Stimulated activated CD4-positive, alpha-beta T cell treated with anti-CD3 and anti-CD28 coated beads, Interleukin-1b, Interleukin-23, amount 100 ng/mL, for 24 hours (primary cell): Measurements from ENCODE around the gene FKBP2.

ENCODE experiments used
- DNase-seq, 4 experiments: peaks; one replicate each; pipeline ENCODE4 v3.0.0-alpha.2; 2020; ENCODE audit warnings: low read depth in 4 of 4, low spot score in 1 of 4

Gene FKBP2

DNA sequence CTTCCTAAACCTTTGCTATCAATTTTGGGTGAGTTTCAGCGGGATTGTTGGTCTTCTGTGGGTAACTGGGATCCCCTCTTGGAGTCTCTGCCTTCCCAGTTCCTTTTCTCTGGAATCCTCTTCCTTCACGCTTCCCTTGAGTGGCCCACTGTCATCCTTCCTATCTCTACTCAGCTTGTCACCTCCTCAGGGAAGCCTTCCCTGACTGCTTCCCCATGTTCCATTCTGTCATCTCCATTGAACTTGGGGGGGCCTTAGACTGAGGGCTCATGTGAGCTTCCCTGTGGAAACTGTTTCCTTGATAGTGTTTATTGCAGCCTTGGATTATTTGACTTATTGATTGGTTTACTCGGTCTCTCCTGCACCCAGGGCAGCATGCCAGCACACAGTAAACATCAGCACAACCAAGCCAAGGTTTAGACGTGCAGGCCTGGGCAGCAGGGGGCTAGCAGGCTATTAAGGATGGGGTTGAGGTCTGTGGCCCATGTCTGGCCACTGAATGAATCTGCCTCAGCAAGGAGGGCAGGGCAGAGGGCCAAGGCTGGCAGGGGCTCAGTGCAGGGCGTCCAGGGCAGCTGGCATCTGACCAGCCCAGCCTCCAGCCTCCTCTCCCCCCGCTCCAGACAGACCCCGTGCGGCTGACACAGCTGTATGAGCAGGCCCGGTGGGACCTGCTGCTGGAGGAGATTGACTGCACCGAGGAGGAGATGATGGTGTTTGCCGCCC is 22.1 kb upstream of the FKBP2 start:
- no peak for DNase-seq

DNA sequence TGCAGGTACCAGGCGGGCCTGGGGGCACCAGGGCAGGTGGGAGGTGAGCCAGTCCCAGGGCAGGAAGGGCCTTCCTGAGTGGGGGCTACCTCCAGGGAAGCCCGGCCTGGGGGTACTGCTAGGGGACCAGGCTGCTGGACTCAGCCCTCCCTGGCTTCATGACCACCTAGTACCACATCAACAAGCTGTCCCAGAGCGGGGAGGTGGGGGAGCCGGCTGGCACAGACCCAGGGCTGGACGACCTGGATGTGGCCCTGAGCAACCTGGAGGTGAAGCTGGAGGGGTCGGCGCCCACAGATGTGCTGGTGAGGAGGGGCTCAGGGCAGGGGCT is 21.6 kb upstream of the FKBP2 start:
- DNase-seq: no peak

DNA sequence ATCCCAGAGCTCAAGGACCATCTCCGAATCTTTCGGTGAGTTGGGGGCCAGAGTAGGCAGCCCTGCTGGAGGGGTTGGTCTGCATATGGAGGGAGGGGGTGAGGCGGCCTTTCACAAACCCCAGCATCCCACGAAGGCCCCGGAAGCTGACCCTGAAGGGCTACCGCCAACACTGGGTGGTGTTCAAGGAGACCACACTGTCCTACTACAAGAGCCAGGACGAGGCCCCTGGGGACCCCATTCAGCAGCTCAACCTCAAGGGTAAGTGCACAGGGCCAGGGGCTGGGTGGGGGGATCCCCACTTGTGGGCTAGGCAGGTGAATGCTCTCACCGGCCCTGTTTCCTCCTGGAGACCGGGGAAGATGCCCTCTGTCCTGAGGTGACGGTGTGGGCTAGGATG is 21.1 kb upstream of the FKBP2 start:
- no peak for DNase-seq

DNA sequence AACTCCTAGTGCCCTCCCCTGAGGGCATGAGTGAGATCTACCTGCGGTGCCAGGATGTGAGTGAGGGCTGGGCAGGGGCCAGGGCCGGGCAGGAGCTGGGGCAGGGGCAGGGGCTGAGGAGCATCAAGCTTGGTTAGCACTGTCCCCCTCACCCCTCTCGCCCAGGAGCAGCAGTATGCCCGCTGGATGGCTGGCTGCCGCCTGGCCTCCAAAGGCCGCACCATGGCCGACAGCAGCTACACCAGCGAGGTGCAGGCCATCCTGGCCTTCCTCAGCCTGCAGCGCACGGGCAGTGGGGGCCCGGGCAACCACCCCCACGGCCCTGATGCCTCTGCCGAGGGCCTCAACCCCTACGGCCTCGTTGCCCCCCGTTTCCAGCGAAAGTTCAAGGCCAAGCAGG is 20.6 kb upstream of the FKBP2 start:
- no peak for DNase-seq

DNA sequence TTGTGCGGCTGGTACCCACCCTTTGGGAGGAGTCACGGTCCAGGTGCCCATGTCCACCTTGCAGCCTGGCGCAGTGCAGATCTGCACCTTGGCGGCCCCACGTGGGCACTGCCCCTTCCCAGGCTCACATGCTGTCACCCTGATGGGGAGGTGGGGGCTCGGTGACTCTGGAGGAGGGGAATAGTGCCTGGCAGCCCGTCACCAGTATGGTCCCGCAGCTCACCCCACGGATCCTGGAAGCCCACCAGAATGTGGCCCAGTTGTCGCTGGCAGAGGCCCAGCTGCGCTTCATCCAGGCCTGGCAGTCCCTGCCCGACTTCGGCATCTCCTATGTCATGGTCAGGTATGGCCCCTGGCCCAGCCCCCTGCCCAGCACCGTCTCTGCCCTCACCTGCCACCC is 20.1 kb upstream of the FKBP2 start:
- no peak for DNase-seq

DNA sequence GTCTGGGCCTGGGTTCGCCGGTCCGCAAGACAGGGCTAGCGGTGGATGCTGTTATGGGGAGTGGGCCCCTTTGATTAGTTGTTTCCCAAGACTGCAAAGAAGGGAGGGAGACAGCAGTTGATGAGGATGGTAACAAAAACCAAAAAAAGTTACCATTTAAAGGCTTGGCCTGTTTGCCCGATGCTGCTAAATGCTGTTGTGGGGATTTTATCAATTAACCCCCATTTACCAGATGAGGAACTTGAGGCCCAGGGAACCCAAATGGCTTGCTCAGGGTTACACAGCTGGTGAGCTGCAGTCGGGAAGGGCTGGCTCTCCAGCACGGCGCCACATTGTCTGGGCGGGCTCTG is 18.3 kb upstream of the FKBP2 start:
- no peak for DNase-seq

DNA sequence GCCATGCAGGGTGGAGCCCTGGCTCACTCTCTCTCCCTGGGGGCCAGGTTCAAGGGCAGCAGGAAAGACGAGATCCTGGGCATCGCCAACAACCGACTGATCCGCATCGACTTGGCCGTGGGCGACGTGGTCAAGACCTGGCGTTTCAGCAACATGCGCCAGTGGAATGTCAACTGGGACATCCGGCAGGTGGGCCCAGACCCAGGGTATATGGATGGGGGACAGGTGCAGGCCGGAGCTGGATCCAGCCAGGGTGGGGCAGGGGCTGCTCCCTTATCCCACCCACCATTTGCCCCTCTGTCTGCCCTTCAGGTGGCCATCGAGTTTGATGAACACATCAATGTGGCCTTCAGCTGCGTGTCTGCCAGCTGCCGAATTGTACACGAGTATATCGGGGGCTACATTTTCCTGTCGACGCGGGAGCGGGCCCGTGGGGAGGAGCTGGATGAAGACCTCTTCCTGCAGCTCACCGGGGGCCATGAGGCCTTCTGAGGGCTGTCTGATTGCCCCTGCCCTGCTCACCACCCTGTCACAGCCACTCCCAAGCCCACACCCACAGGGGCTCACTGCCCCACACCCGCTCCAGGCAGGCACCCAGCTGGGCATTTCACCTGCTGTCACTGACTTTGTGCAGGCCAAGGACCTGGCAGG is 17.8 kb upstream of the FKBP2 start:
- no peak for DNase-seq

- no peak for DNase-seq
These were observed 16.6 kb upstream of the FKBP2 start for GRCh38 chr11:64224151-64224890.

DNA sequence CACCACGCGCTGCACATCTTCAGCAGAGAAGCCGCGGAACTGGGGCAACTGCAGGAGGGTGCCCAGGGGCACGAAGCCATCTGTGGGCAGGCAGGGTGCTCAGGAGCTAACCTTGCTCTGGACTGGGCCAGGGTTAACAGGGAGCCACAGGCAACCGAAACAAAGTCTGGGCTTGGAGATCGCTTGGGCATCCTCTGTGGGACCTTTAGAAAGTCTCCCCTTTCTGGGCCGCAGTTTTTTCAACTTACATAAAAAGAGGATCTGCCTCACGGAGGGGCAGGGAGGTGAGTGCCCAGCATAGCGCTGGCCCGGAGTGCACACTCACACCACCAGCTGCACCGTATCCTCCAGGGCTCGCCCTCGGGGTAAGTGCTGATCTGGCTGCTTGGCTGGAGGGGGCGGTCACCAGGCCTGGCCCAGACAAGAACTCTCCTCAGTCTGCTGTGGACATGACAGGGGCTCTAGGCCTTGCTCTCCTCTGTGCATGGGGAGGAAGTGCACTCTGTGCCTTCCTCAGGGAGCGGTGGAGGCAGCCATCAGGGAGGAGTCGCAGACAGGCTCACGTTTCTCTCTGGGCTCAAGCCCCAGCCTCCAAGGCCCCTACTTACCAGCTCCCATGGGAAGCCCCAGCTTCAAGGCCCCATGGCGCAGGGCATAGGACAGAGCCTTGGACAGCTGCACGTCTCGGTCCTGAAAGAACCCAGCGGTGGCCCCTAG is 15.8 kb upstream of the FKBP2 start:
- no peak for DNase-seq

GRCh38 chr11:64225608-64226506 is 15.0 kb upstream of the FKBP2 start, which contains the start of the genes NUDT22 and TRPT1:
NUDT22 (plus strand) TSS chr11:64226274; CDS start chr11:64226653, 379 bp downstream.
TRPT1 (minus strand) TSS chr11:64226186; CDS start chr11:64225860, 326 bp downstream.
- peak; percentile 80 to 95 (median 93) for DNase-seq

DNA sequence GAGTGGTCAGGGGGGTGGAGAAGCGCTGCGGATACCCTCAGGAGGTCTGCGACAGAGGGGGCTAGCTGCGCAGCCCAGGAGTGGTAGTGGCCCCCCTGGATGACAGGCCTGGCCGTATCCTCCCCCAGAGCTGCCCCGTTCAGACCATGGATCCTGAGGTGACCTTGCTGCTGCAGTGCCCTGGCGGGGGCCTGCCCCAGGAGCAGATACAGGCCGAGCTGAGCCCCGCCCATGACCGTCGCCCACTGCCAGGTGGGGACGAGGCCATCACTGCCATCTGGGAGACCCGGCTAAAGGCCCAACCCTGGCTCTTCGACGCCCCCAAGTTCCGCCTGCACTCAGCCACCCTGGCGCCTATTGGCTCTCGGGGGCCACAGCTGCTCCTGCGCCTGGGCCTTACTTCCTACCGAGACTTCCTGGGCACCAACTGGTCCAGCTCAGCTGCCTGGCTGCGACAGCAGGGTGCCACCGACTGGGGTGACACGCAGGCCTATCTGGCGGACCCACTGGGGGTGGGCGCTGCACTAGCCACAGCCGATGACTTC is 14.3 kb upstream of the FKBP2 start:
- DNase-seq: peak in 1 of 4 experiments; percentile 35

- no peak for DNase-seq
These were observed 13.4 kb upstream of the FKBP2 start for GRCh38 chr11:64227405-64227956.

GRCh38 chr11:64229090-64229743 is 11.7 kb upstream of the FKBP2 start:
- DNase-seq: no peak

DNA sequence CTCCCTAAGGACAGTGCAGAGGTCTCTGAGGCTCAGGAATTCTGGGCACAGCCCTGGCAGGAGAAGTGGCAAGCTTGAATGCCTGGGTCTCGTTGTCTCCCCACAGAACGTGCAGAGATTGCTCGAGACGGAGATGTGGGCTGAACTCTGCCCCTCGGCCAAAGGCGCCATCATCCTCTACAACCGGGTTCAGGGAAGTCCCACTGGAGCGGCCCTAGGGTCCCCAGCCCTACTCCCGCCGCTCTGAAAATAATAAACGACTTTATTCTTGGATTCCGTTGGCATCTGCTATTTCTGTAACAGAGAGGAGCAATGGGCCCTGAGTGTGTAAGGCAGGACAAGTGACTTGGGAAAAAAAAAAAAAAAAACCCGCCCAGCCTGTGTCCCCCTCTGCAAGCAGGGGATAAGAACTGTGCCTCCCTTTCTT is 11.1 kb upstream of the FKBP2 start:
- DNase-seq: no peak

- peak; percentile 68 to 87 (median 78) for DNase-seq
These were observed 10.5 kb upstream of the FKBP2 start, which contains the start of gene DNAJC4 for GRCh38 chr11:64230171-64230984. DNAJC4 (plus strand) TSS chr11:64230548; CDS start chr11:64230855, 307 bp downstream.

DNA sequence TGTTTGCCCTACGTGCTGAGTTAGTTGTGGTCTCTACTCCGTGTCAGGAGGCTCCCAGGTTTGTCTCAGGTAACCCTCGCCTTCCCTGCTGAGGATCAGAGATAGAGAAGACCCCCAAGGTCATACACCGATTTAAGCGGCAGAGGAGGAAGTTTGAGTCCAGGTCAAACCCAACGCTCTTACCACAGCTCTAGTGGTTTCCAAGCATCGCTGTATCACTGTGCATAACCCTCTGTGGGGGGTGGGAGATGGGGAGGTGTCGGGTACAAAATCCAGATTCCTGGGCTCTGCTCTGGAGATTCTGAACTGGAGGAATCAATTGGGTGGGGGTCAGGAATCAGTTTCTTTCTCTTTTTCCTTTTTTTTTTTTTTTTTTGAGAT is 9.9 kb upstream of the FKBP2 start:
- no peak for DNase-seq

DNA sequence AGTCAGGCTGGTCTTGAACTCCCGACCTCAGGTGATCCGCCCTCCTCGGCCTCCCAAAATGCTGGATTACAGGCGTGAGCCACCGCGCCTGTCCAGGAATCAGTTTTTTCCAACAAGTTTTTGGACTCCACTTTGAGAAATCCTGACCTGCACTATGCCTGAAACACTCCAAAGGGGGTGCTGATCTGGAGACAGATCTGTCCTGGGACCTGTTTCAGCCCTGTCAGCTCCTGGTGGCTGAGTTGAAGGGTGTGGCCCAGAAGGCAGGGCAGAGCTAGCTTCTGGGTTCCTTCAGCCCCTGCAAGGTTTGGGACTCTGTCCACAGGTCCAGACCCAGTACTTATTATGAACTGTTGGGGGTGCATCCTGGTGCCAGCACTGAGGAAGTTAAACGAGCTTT is 9.3 kb upstream of the FKBP2 start:
- DNase-seq: no peak

DNA sequence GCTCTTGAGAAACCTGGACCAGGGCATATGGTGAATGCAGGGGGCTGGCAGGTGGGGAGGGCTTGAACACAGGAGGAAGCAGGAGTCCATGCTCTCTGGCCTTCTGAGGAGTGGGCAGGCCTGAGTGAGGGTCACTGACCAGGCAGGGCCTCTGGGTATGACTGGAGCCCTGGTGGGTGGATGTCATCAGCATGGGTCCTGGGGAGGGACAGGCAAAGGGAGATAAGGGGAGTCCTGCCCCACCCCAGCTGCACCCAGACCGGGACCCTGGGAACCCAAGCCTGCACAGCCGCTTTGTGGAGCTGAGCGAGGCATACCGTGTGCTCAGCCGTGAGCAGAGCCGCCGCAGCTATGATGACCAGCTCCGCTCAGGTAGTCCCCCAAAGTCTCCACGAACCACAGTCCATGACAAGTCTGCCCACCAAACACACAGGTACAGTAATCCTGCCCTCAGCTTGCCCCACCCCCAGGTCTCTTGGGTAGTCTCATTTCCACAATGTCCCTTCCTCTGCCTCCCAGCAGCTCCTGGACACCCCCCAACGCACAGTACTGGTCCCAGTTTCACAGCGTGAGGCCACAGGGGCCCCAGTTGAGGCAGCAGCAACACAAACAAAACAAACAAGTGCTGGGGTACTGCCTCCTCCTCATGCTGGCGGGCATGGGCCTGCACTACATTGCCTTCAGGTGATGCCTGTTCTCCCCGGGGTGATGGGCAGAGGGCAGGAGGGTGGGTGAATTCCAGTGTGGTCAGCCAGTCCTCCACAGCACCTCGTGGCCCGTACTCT is 8.5 kb upstream of the FKBP2 start:
- DNase-seq: no peak
